T-helper 9 cell (primary cell): ENCODE results near the gene GPR146.
A peak's percentile ranks its signal among the peaks of the same experiment; 100 is the strongest.
"Not testable (repeated sequence)": the region's sequence is repeated elsewhere in the genome, so short reads cannot be mapped to it uniquely, and the experiment has no call there.

Experiments used
- DNase-seq: peaks from one replicate; pipeline ENCODE4 v3.0.0-alpha.2; 2020

Gene GPR146

DNA sequence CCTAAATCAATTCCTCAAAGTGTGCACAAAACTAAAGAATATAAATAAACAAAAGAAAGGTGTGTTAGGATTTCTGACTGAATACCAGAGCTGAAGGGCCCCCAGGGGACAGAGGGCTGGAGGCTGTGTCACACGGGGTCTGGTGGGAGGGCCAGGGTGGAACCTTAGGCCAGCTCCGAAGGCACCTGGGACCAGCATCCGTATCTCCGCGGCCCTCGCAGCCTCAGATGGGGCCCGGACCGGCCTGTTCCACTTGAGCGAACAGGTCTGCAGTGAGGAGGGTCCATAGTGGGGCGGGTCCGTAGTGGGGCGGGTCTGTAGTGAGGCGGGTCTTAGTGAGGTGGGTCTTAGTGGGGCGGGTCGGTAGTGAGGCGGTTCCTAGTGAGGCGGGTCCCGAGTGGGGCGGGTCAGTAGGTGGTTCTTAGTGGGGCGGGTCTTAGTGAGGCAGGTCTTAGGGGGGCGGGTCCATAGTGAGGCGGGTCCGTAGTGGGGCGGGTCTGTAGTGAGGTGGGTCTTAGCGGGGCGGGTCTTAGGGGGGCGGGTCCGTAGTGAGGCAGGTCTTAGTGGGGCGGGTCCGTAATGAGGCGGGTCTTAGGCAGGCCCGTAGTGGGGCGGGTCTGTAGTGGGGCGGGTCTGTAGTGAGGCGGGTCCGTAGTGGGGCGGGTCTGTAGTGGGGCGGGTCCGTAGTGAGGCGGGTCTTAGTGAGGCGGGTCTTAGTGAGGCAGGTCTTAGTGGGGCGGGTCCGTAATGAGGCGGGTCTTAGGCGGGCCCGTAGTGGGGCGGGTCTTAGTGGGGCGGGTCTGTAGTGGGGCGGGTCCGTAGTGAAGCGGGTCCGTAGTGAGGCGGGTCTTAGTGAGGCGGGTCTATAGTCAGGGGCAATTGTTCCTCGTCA lies 15.1 kb downstream of the GPR146 start:
- no peak for DNase-seq

DNA sequence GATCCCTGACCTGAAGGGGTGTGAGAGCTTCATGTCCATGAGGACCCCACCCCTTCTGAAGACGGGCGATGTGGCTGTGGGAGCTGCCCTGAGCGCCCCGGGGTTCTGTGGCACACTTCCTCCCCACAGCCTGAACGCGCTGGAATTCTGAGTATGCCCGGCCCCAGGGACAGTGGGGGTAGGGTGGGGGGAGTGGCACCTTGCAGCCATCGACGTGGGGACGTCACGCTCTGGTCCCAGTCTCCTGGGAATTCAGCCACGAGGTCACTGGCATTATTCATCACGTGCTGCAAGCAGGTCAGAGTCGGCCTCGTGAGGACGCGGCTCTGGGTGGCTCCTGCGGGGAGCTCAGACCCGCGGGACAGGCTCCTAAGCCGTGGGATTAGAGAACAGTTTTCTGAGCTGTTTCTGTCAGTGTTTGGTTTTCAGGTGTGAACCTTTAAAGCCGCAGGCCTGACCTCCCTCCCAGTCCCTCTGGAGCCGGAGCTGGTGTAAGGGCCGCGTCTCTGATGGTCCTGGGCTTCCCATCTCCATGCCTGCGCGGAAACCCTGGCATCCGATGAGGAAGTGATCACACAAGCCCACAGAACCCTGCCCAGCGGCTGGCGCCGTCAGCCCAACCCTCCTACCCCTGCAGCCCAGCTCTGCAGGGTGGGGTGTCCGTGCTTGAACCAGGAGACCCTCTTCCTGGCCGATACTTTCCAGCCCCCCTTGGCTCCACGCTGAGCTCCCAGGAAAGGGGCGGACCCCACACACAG lies 16.1 kb downstream of the GPR146 start:
- no peak for DNase-seq

DNA sequence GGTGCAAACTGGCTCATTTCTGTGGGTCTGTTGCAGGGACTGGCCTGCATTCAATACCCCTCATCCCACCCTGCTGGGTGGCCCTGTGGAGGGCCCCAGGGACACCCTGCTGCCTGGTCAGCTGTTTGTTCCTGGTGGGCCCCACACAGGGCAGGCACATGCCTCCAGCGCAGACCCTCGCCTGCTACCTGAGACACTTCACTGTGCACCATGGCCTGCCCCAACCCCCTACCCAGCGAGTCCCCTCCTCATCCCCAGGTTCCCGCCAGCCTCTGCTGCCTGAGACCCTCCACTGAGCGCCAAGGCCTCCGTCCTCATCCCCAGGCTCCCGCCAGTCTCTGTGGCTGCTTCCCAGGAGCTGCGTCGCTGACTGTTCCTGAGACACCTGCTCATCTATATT lies 16.8 kb downstream of the GPR146 start:
- no peak for DNase-seq

DNA sequence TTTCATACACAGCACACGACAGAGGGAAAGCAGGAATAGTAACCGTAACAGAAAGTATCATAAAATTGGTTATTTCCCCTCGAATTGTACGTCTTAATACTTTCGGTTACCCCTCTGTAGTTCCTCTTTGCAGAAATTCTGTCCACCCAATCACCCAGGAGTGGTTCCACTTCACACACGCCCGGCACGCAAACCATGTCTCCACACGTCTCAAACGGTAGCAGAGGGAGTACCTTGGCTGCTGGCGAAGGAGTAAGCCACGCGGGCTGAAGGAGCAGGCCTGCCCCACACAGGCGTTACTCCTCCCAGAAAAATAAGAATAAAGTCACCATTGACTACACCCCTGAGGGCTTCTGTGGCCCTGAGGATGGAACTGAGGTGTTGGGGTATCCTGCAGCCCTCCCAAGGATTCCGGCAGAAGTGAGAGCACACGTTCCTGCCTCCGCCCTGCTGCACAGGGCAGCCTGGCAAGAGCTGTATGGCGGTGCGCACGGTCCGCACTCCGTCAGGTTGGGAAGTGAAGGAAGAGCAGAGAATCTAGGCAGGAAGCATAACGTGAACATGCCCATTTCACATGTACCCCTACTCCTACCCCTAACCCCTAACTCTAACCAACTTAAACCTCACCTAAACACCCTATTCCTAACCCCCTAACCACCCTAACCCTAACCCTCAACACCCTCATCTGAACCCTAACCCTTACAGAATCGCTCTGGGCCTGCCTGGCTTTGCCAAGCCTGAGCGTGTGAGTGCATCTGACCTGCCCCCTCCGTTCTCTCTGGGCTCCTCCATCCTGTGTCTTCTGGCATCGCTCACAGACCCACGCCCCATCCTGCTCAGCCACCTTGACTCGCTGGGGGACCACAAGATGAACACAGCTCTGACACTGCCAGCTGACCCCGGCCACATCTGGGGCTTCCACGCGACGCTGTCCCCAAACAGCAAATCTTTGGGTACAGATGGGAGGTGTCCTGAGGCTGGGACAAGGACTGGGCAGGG lies 18.2 kb downstream of the GPR146 start:
- no peak for DNase-seq

DNA sequence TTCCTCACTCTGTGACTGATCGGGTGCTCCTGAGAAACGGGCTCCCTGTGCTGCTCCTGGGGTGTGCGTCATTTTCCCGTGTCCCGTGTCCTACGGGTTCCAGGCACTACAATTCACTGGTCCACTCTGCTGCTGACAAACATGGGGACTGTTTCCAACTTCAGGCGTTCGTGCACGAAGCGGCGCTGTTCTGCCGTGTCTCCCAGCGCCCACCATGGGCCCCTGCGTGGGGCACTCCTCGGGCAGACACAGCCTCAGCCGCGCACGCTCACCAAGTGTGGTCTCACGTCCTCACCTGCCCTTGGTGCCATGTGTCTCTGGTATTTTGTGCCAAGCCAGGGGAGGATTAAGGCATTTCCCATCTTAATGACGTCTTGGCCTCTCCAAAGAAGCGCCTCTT lies 19.0 kb downstream of the GPR146 start:
- no peak for DNase-seq

DNA sequence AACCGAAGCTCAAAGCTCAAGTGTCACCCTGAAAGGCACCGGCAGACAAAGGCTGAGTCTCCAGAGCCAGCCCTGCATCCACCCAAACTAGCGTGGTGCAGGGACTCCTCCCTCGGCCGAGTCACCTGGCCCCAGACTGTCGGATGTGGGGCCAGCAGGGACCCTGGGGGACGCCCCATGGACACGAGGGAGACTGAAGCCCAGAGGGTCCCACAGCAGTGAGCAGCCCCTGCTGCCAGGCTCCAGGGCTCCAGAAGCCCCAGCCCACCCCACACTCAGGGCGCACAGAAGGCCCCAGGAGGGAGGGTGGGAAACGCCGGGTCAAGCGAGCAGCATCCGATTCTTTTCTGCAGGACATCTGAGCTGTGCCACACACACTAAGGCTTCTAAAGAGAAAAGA lies 20.2 kb downstream of the GPR146 start:
- DNase-seq: no peak

DNA sequence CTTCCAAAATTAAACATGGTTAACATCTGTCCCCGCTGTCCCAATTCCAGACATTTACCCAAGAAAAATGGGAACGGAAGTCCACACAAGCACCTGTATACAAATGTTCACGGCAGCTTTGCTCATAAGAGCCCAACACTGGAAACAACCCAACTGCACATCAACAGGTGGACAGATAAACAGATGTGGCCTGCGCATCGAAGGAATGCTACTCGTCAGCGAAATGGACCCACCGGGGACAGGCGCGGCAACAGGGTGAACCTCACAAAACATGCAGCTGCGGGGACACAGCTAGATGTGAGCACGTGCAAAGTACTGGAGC lies 20.9 kb downstream of the GPR146 start:
- no peak for DNase-seq

DNA sequence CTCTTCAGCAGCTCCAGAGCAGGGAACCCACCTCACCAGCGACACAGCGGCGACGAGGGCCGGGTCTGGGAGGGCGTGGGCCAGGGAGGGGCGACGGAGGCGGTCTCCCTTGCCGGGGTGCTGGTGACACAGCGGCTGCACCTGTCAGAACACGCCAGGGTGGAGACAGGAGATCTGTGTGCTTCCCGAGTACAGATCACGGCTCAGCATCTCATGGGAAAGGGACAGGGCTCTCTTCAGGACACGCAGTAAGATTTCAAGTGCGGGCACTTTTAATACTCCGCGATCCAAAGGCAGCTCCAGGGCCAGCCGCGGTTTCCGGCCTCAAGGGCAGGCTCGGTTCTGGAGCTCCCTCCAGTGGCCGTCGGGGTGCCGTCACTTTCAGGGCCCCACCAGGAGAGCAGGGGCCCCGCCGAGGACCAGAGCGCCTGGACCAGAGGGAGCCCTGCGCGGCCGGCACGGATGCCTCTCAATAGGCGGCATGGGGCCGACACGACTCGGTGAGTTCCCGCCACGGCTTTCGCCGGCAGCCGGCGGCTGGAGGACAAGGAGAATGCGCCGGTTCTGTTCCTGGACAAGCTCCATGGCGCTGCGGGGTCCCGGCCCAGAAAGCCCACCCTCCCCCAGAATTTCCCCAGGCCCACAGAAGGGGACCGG lies 21.4 kb downstream of the GPR146 start:
- peak; percentile 83 for DNase-seq

DNA sequence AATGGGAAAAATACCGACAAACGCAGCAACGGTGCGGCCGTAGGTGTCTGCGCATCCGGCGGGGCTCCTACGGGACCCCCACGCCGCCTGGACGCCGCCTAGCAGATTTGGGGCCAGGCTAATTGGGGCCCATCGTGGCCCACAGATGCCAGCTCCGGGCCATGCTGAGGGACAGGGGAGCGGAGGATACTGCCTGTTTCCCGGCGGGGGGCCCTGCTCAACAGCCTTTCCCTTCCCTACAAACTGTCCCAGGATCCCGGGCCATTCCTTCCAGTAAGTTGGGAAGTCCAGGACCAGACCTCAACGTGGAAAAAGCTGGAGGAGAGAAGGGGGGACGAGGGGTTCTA lies 21.9 kb downstream of the GPR146 start:
- DNase-seq: no peak

DNA sequence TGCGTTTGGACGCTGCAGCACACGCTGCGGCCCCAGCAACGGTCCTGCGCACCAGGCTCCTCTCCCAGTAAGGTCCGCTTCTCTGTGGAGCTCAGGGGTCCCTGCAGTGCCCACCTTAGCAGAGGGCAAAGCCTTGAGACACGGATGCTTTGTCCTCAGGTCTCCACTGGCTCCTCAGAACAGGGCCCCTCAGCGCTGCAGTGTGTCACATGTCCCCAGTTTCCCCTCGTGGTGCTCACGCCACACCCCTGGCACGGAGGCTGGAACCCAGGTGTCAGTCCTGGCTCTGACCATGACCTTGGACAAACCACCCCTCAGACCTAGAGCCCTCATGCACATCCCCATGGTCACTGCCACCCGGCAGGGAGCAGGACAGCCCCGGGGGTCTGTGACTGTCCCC lies 23.7 kb downstream of the GPR146 start:
- DNase-seq: no peak

DNA sequence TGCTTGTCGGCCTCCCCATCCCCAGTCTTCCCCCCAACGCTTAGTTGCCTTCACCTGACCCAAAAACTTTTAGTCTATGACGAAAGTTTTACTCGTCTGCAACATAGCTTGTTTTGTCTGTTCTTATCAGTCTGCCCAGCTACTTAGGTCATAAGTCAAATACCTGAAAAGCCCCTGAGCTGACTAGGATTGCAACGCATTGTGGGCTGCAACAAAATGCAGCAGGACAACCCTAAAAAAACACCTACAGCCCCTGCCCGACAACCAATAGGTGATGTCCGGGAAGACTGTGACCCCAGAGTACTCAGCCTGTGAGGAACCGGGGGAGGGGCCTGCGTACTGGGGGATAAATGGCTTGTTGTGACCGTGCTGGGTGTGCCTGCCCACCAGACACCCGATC lies 24.3 kb downstream of the GPR146 start:
- DNase-seq: no peak

DNA sequence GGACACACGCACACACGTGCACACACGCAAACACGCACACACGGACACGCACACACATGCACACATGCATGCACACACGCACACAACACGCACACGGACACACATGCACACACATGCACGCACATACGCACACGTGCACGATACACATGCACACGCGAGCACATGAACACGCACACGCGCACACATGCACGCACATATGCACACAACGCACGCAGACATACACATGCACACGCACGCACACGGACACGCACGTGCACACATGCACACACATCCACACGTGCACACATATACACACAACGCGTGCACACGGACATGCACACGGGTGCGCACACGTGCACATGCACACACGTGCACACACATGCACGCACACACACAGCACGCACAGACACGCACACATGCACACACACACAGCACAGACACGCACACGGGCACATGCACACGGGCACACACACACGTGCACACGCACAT lies 26.2 kb downstream of the GPR146 start:
- DNase-seq: no peak

DNA sequence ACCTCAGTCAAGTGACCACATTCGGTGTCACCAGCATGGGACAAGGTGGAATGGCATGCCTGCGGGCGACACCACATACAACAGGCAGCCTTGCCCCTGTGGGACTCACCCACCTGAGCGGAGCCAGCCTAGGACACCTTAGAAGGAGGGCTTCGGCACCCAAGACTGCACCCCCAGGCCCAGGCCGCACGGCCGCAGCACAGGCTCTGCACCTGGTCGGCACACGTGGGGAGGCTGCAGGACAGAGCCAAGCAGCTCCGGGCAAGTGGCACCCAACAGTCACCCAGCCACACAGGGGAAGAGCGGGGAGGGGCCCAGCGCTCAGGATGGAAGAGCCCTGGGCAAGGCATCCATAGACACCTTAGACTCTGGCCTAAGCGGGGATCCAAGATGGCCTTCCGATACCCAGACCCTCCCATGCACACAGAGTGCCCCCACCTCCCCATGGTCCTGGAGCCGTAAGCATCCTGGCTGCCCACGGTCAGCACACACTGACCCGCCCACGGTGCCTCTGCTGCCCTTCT lies 27.4 kb downstream of the GPR146 start:
- no peak for DNase-seq

DNA sequence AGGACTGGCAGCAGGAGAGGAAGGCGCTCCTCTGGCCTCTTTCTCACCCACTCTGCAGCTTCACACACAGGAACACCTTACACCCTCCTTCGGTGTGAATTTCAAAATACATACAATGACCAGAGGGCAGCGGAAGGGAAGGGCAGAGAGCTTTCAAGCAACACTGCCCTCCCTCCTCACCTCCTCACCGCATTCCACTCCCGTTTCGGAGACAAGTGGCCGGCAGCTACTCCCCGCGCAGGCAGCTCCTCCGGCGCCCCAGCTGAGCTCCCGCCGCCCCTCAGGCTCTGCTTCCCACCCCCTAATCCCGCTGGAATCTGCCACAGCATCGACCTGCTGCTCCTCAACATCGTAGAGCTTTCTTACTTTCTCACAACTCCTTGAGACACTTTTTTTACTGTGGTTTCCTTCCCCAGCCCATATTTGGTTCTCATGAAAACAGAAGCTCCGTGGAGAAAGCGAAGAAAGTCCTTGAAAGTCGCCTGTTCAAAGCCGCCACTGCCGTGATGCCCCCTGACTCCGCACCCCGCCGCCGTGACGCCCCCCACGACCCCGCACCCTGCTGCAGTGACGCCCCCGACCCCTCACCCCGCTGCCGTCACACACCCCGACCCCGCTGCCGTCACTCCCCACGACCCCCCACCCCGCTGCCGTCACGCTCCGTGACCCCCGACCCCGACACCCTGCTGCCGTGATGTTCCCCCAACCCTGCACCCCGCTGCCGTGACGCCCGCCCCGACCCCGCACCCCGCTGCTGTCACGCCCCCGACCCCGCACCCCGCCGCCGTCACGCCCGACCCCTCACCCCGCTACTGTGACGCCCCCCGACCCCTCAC lies 29.0 kb downstream of the GPR146 start:
- DNase-seq: no peak

DNA sequence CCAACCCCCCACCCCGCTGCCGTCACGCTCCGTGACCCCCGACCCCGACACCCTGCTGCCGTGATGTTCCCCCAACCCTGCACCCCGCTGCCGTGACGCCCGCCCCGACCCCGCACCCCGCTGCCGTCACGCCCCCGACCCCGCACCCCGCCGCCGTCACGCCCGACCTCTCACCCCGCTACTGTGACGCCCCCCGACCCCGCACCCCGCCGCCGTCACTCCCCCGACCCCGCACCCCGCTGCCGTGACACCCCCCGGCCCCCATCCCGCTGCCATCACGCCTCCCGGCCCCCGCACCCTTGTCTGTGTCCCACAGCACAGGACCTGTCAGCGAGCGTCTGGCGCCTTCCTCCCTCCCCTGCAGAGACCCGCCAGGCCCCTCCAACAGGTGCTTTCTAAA lies 29.7 kb downstream of the GPR146 start:
- DNase-seq: not testable (repeated sequence)

DNA sequence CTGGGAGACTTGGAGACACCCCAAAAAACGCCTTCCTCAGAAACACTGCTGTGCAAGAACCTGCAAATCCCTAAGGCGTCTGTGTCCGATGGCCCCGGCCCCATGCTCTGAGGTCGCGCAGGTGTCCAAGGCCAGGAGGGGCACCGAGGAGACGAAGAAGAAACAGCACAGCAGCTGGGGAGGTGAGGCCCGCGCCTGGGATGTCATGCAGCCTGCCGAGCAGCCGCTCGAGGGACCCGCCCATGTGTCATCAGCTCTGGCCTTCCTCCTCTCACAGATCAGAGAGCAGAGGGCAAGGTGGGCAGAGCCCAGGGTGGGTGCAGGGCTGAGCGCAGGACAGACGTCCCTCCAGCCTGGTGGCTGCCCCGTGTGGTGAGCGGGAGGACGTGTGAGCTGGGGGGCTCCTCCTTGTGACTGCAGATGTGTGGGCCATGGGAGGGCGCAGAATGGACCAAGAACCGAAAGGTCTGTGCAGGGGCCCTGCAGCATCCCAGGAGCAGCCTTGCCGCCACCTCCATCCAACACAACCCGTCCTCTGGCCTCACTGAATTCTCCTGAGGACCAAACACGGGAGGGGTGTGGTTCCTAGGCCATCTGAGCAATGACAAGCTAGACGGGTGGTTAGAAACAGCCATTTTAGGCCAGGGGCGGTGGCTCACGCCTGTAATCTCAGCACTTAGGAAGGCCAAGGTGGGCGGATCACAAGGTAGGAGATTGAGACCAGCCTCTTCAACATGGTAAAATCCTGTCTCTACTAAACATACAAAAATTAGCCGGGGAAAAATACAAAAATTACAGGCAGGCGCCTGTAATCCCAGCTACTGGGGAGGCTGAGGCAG lies 30.5 kb downstream of the GPR146 start:
- DNase-seq: no peak

DNA sequence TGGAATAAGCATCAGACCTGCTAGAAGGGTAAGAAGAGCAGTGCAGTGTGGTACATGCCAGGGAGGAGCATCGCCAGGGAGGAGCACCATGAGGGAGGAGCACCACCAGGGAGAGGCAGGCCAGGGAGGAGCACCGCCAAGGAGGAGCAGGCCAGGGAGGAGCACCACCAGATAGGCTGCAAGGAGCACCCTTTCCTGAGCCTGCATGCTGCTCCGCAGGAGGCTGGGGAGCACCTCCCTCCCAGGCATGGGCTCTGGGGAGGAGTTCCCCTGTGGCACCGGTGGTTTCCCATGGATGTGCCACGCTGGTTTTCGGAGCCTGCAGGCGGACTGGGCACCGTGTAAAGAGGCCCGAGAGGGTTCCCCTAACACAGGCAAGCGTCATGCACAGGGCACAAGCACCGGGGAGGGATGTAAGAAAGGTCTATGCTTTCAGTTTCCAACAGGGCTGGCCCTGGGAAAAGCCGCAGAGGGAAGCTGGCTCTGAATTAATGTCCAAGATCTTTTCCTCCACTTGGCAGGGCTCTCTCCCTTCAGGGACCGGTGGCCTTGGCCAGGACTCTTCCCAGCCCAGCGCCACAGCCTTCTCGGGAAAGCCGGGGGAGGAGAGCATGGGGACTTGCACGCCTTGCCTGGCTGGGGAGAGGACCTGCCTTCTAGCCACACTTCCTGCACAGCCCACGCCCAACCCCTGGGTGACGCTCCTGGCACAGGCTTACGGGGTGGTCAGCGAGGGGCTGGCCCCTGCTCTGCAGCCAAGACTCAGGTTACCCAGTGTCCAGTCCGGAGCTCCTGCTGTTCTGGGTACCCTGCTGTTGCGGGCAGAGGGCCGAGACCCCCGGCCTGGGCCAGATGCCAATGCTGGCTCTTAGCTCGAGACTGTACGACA lies 32.1 kb downstream of the GPR146 start:
- no peak for DNase-seq

DNA sequence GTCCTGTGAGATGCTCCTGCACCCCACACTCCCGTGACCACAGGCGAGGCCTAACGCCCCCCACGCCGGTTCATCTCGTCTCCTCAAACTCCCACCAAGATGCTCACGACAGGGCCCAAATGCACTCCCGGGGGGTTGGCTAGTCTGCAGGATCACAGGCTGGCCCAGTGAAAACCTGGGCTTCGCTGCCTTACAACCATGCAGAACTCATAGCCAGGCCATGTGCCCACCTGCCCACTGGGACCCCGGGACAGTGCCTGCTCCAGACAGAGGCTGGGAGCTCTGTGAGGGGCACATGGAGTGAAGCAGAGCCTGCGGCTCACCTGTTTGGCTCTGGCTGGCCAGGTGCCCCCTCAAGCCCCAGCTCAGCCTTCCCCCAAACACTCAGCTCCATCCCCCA lies 34.2 kb downstream of the GPR146 start:
- DNase-seq: no peak

DNA sequence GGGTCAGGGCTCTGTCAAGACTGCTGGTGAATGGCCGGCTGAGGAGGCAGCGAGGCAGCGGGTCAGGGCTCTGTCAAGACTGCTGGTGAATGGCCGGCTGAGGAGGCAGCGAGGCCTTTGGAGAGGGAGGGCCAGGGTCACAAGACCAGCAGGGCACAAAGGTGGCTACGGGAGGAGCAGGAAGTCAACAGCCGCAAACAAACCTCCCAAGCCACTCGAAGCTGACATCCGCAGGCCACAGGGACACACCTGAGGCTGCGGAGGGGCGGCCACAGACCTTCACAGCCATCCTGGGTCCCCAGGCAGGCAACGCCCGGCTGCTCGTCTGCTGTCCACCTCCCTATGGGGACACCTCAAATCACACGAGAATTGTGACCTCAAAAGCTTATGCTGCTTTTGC lies 34.6 kb downstream of the GPR146 start:
- DNase-seq: no peak
